ENCODE results near the gene CAP1. TPM values are rescaled to one million over a fixed set of nuclear protein-coding genes. Genes with fewer than 3 reads are reported as not detected.

Gene CAP1
- total RNA-seq, 1 experiment from 2014 or later: 243 TPM

GRCh38 chr1:40027647-40028046 is 12.9 kb upstream of the CAP1 start:
- ATAC-seq (no peak), DNase-seq (no peak)
- Histone ChIP-seq H3K36me3 (ENCODE audit: low read depth, low read length) (no peaks in the 10 kb centered on the region), H3K9ac (ENCODE audit: low read length) (no peak overlapping the region), H3K27ac (ENCODE audit: low read length) (no peak overlapping the region), H3K4me1 (ENCODE audit: insufficient read depth, low read length) (peaks cover 11% of the 10 kb centered on the region; the same call in 1 of the 2 replicates), H3K4me2 (ENCODE audit: low read length) (no peak overlapping the region), H3K9me3 (ENCODE audit: low read length) (no peaks in the 10 kb centered on the region), H3K4me3 (ENCODE audit: low read length) (no peak overlapping the region), H4K20me1 (ENCODE audit: low read length) (no peaks in the 10 kb centered on the region), H2AFZ (ENCODE audit: low read length) (no peak overlapping the region), H3K27me3 (ENCODE audit: low read length) (no peaks in the 10 kb centered on the region), H3K9me2 (replicated peaks; ENCODE audit: low read length) (no peaks in the 10 kb centered on the region), H3F3A (ENCODE audit: low read length, unreplicated experiment) (no peaks in the 10 kb centered on the region), H3K79me2 (ENCODE audit: low read length) (no peaks in the 10 kb centered on the region)
- TF ChIP-seq CTCF (conservative IDR thresholded peaks at IDR 0.05; ENCODE audit: low read depth, low read length) (no peak), EZH2phosphoT487 (IDR thresholded peaks at IDR 0.05; ENCODE audit: borderline replicate concordance, low read length) (no peak), EZH2 (IDR thresholded peaks at IDR 0.05; ENCODE audit: low read length, unreplicated experiment) (no peak)
- ChIA-PET CTCF (no interaction called here), POLR2A (ENCODE audit: unreplicated experiment) (no interaction called here)
- intact Hi-C loops (cut with micrococcal nuclease): no loop called here
- no TSS peak for BruUV-seq (replicated peaks)

- Histone ChIP-seq H3K27ac (ENCODE audit: low read length) (no peak overlapping the region), H3K4me3 (ENCODE audit: low read length) (no peak overlapping the region), H3K79me2 (ENCODE audit: low read length) (no peaks in the 10 kb centered on the region), H3K9ac (ENCODE audit: low read length) (no peak overlapping the region), H3K27me3 (ENCODE audit: low read length) (no peaks in the 10 kb centered on the region), H4K20me1 (ENCODE audit: low read length) (no peaks in the 10 kb centered on the region), H3K4me1 (ENCODE audit: insufficient read depth, low read length) (peaks cover 11% of the 10 kb centered on the region; the same call in 1 of the 2 replicates), H3K9me3 (ENCODE audit: low read length) (no peaks in the 10 kb centered on the region), H2AFZ (ENCODE audit: low read length) (no peak overlapping the region), H3K9me2 (replicated peaks; ENCODE audit: low read length) (no peaks in the 10 kb centered on the region), H3F3A (ENCODE audit: low read length, unreplicated experiment) (no peaks in the 10 kb centered on the region), H3K36me3 (ENCODE audit: low read depth, low read length) (no peaks in the 10 kb centered on the region), H3K4me2 (ENCODE audit: low read length) (no peak overlapping the region)
- ATAC-seq: no peak
- TF ChIP-seq EZH2phosphoT487 (IDR thresholded peaks at IDR 0.05; ENCODE audit: borderline replicate concordance, low read length): no peak
- no peak for TF ChIP-seq EZH2 (IDR thresholded peaks at IDR 0.05; ENCODE audit: low read length, unreplicated experiment)
- no peak for TF ChIP-seq CTCF (conservative IDR thresholded peaks at IDR 0.05; ENCODE audit: low read depth, low read length)
- no TSS peak for BruUV-seq (replicated peaks)
- ChIA-PET POLR2A (ENCODE audit: unreplicated experiment) (no interaction called here), CTCF (interaction anchor here (2.0 kb wide), 1 partner anchor 110 kb away, joined by 5 read pairs; no protein-coding TSS in a partner anchor)
- peak; percentile 11 for DNase-seq
- intact Hi-C loops (cut with micrococcal nuclease): loop anchor here (5.0 kb wide), 1 partner anchor 42 kb away; no protein-coding TSS in a partner anchor
Observed at GRCh38 chr1:40029608-40030007, 10.9 kb upstream of the CAP1 start.

- Histone ChIP-seq H3K4me2 (ENCODE audit: low read length) (peak overlapping the region; percentile 1; the same call in 1 of the 2 replicates), H3K79me2 (ENCODE audit: low read length) (no peaks in the 10 kb centered on the region), H3K4me3 (ENCODE audit: low read length) (no peak overlapping the region), H3K9ac (ENCODE audit: low read length) (no peak overlapping the region), H3K27me3 (ENCODE audit: low read length) (no peaks in the 10 kb centered on the region), H3K27ac (ENCODE audit: low read length) (no peak overlapping the region), H3K9me3 (ENCODE audit: low read length) (no peaks in the 10 kb centered on the region), H2AFZ (ENCODE audit: low read length) (no peak overlapping the region), H3F3A (ENCODE audit: low read length, unreplicated experiment) (no peaks in the 10 kb centered on the region), H4K20me1 (ENCODE audit: low read length) (no peaks in the 10 kb centered on the region), H3K4me1 (ENCODE audit: insufficient read depth, low read length) (peaks cover 11% of the 10 kb centered on the region; the same call in 1 of the 2 replicates), H3K36me3 (ENCODE audit: low read depth, low read length) (no peaks in the 10 kb centered on the region), H3K9me2 (replicated peaks; ENCODE audit: low read length) (no peaks in the 10 kb centered on the region)
- ChIA-PET POLR2A (ENCODE audit: unreplicated experiment) (no interaction called here), CTCF (interaction anchor here (2.0 kb wide), 1 partner anchor 111 kb away, joined by 5 read pairs; no protein-coding TSS in a partner anchor)
- peak; percentile 71 for DNase-seq
- intact Hi-C loops (cut with micrococcal nuclease): loop anchor here (5.0 kb wide), 1 partner anchor 43 kb away; no protein-coding TSS in a partner anchor
- TF ChIP-seq EZH2 (IDR thresholded peaks at IDR 0.05; ENCODE audit: low read length, unreplicated experiment): no peak
- no peak for TF ChIP-seq CTCF (conservative IDR thresholded peaks at IDR 0.05; ENCODE audit: low read depth, low read length)
- no peak for TF ChIP-seq EZH2phosphoT487 (IDR thresholded peaks at IDR 0.05; ENCODE audit: borderline replicate concordance, low read length)
- BruUV-seq (replicated peaks): no TSS peak
- peak; percentile 47; the same call in 1 of the 2 replicates for ATAC-seq
Observed at GRCh38 chr1:40030528-40031135, 9.9 kb upstream of the CAP1 start.

Measured in PC-3 (cell line).